Esophagus squamous epithelium (tissue), 5 donors: ENCODE results near the gene CPLX4. TPM values are rescaled to one million over a fixed set of nuclear protein-coding genes. Genes with fewer than 3 reads are reported as not detected.
A peak's percentile ranks its signal among the peaks of the same experiment; 100 is the strongest.

Experiments used
- DNase-seq: peaks from one replicate; lab custom pipeline; 2025; lab: John Stamatoyannopoulos, UW
- H3K27ac ChIP-seq, 4 donors: fragments of 200-600 bp; sonication (generic); one replicate each; pipeline ENCODE4 v1.5.1; 2016 to 2019; ENCODE audit warnings: mild to moderate bottlenecking in 1 of 4
- H3K27me3 ChIP-seq, 4 donors: fragments of 200-600 bp; sonication (generic); 1 replicate in 3 of 4; 2 replicates in 1 of 4; pipeline versions ENCODE4 v1.5.1 to v1.6.0; 2017 to 2021; ENCODE audit warnings: antibody characterized with exemption in 1 of 4
- H3K36me3 ChIP-seq, 3 donors: fragments of 200-600 bp; sonication (generic); one replicate each; pipeline ENCODE4 v1.5.1; 2016 to 2019
- H3K4me1 ChIP-seq, 3 donors: fragments of 200-600 bp; sonication (generic); one replicate each; pipeline ENCODE4 v1.5.1; 2017 to 2019
- H3K4me3 ChIP-seq, 4 donors: fragments of 200-600 bp; sonication (generic); 1 replicate in 3 of 4; 2 replicates in 1 of 4; pipeline ENCODE4 v1.5.1; 2016 to 2019; ENCODE audit warnings: mild to moderate bottlenecking in 2 of 4, moderate library complexity in 1 of 4
- H3K9me3 ChIP-seq, 3 donors: fragments of 200-600 bp; sonication (generic); one replicate each; pipeline ENCODE4 v1.5.1; 2016 to 2019
- CTCF ChIP-seq, 6 experiments: fragments of 450-650 bp in 4 of 6; fragments of 200-600 bp in 2 of 6; sonication (generic) in 2 of 6; IDR thresholded peaks; one replicate each; pipeline ENCODE4 v1.5.1; 2016 to 2019; ENCODE audit warnings: antibody characterized with exemption in 6 of 6, mild to moderate bottlenecking in 4 of 6, moderate library complexity in 4 of 6
- POLR2A ChIP-seq, 4 donors: fragments of 450-650 bp; IDR thresholded peaks; one replicate each; pipeline ENCODE4 v1.6.1; 2017; ENCODE audit warnings: antibody characterized with exemption in 4 of 4, mild to moderate bottlenecking in 4 of 4, moderate library complexity in 3 of 4
- WGBS, 2 donors: methylation state at CpG; one replicate each; pipeline ENCODE4 v1.1.5; 2018; 5-methylcytosine and 5-hydroxymethylcytosine counted together
- intact Hi-C: fragments of 100-400 bp; cut with DNase I; formaldehyde crosslinking; loops from one replicate; pipeline ENCODE4 v1.15.0; 2022
- total RNA-seq, 4 donors: library from RNA; depleted of rRNA; stranded (reverse); fragments of >200 nt; gene quantifications; one replicate each; pipeline ENCODE4 v1.1.0, GENCODE V29; 2016
- donor health status: DM: yes; HTN: yes; CAD: no.

The CPLX4 gene
- total RNA-seq, 4 donors from 2014 or later, result 0.31 TPM; not detected in 3

- 63 to 77% methylated on average over 3 to 7 of the region's 7 CpGs for WGBS, 2 donors
- H3K4me3 ChIP-seq, result no peak overlapping the region
- no peaks in the 10 kb centered on the region for H3K36me3 ChIP-seq
- TF ChIP-seq POLR2A (IDR thresholded peaks at IDR 0.05), result no peak
- no peak for TF ChIP-seq CTCF (IDR thresholded peaks at IDR 0.05)
- intact Hi-C loops, result no loop called here
- H3K4me1 ChIP-seq, result peaks cover 0 to 13% (median 5%) of the 10 kb centered on the region in 3 donors
- no peaks in the 10 kb centered on the region for H3K9me3 ChIP-seq
- no peak for DNase-seq
- H3K27me3 ChIP-seq, result peaks cover 0 to 52% (median 2%) of the 10 kb centered on the region in 4 donors
- no peak overlapping the region for H3K27ac ChIP-seq
Observed at GRCh38 chr18:59311631-59312030, 6.8 kb downstream of the CPLX4 start.

- intact Hi-C loops, result loop anchor here (2.0 kb wide), 1 partner anchor 94 kb away; no protein-coding TSS in a partner anchor
- H3K27me3 ChIP-seq, result peaks cover 0 to 74% (median 2%) of the 10 kb centered on the region in 4 donors
- peaks cover 0 to 13% (median 5%) of the 10 kb centered on the region in 3 donors for H3K4me1 ChIP-seq
- no peak overlapping the region for H3K27ac ChIP-seq
- no peak for TF ChIP-seq POLR2A (IDR thresholded peaks at IDR 0.05)
- TF ChIP-seq CTCF (IDR thresholded peaks at IDR 0.05), result no peak
- DNase-seq, result no peak
- 13 to 17% methylated on average over 5 of the region's 5 CpGs for WGBS, 2 donors
- no peaks in the 10 kb centered on the region for H3K36me3 ChIP-seq
- H3K9me3 ChIP-seq, result no peaks in the 10 kb centered on the region
- peak overlapping the region in 3 of 4 donors; percentile 22 to 53 (median 29) for H3K4me3 ChIP-seq
Observed at GRCh38 chr18:59308938-59309260, 9.6 kb downstream of the CPLX4 start.

GRCh38 chr18:59308248-59308937 is 10.1 kb downstream of the CPLX4 start:
- Histone ChIP-seq H3K9me3 (no peaks in the 10 kb centered on the region), H3K36me3 (no peaks in the 10 kb centered on the region), H3K27me3 (peaks cover 0 to 74% (median 2%) of the 10 kb centered on the region in 4 donors), H3K4me1 (peaks cover 0 to 13% (median 5%) of the 10 kb centered on the region in 3 donors), H3K27ac (no peak overlapping the region), H3K4me3 (peak overlapping the region in 3 of 4 donors; percentile 22 to 53 (median 29))
- no peak for DNase-seq
- 4 to 14% methylated on average over 16 to 33 of the region's 46 CpGs for WGBS, 2 donors
- intact Hi-C loops, result loop anchor here (2.0 kb wide), 1 partner anchor 94 kb away; no protein-coding TSS in a partner anchor
- no peak for TF ChIP-seq POLR2A (IDR thresholded peaks at IDR 0.05)
- peak; percentile 44 to 79 (median 75) for TF ChIP-seq CTCF (IDR thresholded peaks at IDR 0.05)

- no peak for DNase-seq
- Histone ChIP-seq H3K9me3 (no peaks in the 10 kb centered on the region), H3K36me3 (no peaks in the 10 kb centered on the region), H3K4me1 (peaks cover 0 to 13% (median 5%) of the 10 kb centered on the region in 3 donors), H3K27ac (no peak overlapping the region), H3K4me3 (no peak overlapping the region), H3K27me3 (peaks cover 0 to 73% (median 2%) of the 10 kb centered on the region in 4 donors)
- 82 to 84% methylated on average over 5 to 6 of the region's 6 CpGs for WGBS, 2 donors
- intact Hi-C loops, result no loop called here
- no peak for TF ChIP-seq CTCF (IDR thresholded peaks at IDR 0.05)
Observed at GRCh38 chr18:59306640-59307039, 11.8 kb downstream of the CPLX4 start.

- Histone ChIP-seq H3K4me3 (no peak overlapping the region), H3K36me3 (no peaks in the 10 kb centered on the region), H3K27me3 (peaks cover 0 to 70% (median 2%) of the 10 kb centered on the region in 4 donors), H3K9me3 (no peaks in the 10 kb centered on the region), H3K4me1 (peaks cover 0 to 13% (median 5%) of the 10 kb centered on the region in 3 donors), H3K27ac (no peak overlapping the region)
- WGBS, 2 donors, result 60 to 67% methylated on average over 4 of the region's 4 CpGs
- intact Hi-C loops, result no loop called here
- no peak for DNase-seq
- TF ChIP-seq POLR2A (IDR thresholded peaks at IDR 0.05), result no peak
- TF ChIP-seq CTCF (IDR thresholded peaks at IDR 0.05), result no peak
Observed at GRCh38 chr18:59305295-59305694, 13.2 kb downstream of the CPLX4 start.
